GM18868 (cell line): ENCODE data around the gene SLC9A8.
"Not testable (repeated sequence)": the region's sequence is repeated elsewhere in the genome, so short reads cannot be mapped to it uniquely, and the experiment has no call there.

Experiments used
- ATAC-seq: cut with Tn5 transposase; IDR thresholded peaks from one replicate; pipeline ENCODE4 v1.9.1; 2021; ENCODE audit warnings: mild to moderate bottlenecking, moderate library complexity; ENCODE audit not compliant: unreplicated experiment

SLC9A8 gene

GRCh38 chr20:49891476-49892110 is 79.0 kb downstream of the SLC9A8 start:
- no peak for ATAC-seq

- ATAC-seq: no peak
Observed at GRCh38 chr20:49892260-49892659, 79.6 kb downstream of the SLC9A8 start.

GRCh38 chr20:49892817-49893216 is 80.2 kb downstream of the SLC9A8 start:
- ATAC-seq: no peak

GRCh38 chr20:49893242-49894072 is 80.8 kb downstream of the SLC9A8 start:
- no peak for ATAC-seq

GRCh38 chr20:49894073-49894470 is 81.4 kb downstream of the SLC9A8 start:
- ATAC-seq: no peak

GRCh38 chr20:49895474-49896093 is 83.0 kb downstream of the SLC9A8 start:
- not testable (repeated sequence) for ATAC-seq

DNA sequence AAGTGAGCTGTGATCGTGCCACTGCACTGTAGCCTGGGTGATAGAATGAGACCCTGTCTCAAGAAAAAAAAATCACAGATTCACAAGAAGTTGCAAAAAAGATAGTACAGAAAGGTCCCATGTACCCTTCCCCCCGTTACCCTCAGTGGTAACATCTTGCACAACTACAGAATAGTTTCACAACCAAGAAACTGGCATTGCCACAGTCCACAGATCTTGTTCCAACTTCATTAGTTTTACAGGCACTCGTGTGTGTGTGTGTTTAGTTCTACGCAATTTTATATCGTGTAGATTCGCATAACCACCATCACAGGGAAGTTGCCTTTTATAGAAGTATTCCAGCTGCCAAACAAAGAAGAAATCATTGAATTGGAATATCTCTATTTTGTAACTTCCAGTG is 83.6 kb downstream of the SLC9A8 start:
- ATAC-seq: no peak

GRCh38 chr20:49899541-49900383 is 87.1 kb downstream of the SLC9A8 start:
- no peak for ATAC-seq

- no peak for ATAC-seq
Observed at GRCh38 chr20:49901588-49901987, 89.0 kb downstream of the SLC9A8 start.

DNA sequence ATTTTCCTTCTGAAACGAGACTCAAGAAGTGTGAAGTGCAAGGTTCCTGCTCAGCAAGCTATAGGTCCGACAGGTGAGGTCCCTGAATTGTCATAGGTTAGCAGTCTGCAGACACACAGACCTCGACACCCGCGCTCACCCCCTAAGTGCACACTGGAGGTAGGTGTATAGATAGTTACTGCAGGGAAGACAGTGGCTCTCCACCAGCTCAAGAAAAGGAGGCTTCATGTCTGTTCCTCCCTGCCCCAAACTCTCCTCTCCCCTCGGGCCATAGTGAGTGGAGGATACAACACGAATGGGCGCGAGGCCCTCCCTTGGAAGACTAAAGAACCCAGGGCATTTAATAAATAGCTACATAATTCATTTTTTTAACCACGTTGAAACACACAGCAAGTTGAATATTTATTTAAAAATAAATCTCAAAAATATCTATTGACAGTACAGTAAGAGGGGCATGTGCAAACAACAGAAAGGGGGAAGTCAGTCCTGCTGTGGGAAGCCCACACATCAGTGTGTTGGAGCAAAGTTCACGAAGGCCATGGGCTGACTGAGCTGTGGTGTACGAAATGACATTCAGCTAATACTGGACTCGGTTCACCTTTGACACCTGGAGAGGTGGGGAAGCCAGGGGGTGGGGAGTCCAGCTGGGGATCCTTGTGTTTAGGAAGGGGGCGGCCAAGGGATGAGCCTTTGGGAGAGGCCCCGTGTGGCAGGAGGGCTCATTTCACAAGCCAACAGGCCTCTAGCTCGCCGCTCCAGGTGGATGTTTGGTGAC is 92.0 kb downstream of the SLC9A8 start:
- no peak for ATAC-seq

DNA sequence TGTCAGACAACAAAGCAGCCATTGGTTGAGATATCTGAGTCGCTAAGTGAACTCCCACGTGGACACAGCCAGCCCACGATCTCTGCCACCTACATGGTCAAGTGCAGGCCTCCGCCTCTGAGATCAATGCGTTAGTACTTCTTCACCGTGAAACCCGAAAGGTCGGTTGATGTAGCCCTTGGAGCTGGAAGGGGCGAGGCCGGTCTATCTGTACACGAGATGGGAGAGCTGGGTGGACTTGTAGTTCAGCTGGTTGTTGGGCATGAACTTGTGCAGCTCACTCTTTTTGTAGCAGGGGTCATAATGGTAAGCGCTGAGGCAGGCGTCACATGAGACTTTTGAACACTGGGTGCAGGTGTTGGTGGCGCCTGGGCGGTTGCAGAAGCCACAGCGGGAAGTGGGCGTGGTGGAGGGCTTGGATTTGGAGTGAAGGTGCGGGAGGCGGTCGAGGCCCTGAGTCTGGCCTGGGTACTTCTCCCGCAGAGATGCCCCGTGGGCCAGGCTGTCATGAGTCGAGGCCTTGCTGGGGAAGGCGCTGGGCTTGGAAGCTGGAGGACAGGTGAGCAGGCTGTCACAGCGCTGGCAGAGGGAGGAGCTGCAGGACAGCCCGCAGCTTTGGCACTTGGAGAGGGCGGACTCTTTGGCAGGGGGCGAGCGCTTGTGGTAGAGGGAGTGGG is 92.9 kb downstream of the SLC9A8 start:
- ATAC-seq: no peak

GRCh38 chr20:49906101-49906604 is 93.5 kb downstream of the SLC9A8 start:
- no peak for ATAC-seq

DNA sequence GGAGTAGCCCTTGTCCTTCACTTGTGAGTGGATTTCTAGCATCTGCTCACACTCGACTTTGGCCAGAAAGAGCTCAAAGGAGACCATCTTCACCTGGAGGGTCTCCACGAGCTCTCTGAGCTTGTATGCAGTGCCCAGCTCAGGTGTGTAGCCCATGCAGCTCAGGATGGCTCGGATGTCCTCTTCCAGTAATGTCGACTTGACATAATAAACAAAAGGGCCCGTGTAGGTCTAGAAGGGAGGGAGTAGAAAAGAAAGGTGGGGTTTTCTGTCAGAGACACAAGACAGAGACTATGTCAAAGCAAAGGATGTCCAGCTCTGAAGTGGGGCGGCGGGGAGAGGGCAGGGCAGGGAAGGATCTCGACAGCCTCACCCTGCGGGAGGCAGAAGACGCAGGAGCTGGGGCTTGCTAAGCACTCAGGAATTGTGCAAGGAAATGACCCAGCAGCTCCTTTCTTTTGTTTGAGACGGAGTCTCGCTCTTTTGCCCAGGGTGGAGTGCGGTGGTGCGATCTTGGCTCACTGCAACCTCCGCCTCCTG is 94.1 kb downstream of the SLC9A8 start:
- ATAC-seq: no peak

GRCh38 chr20:49907405-49908257 is 95.0 kb downstream of the SLC9A8 start:
- ATAC-seq: no peak

DNA sequence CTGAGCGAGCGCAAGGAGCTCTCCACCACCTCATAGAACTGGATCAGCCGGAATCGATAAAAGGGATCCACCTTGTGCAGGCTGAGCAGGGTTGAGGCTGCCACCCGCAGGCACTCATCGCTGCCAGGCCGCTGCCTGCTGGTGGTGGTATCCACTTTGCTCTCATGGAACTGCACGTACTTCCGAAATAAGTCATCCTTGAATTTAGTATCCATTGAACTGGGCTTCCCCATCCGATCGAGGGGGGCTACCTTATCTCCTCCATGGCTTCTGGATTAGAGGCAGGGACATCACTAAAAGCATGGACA is 95.6 kb downstream of the SLC9A8 start:
- ATAC-seq: no peak

- ATAC-seq: no peak
Observed at GRCh38 chr20:49909499-49910339, 97.1 kb downstream of the SLC9A8 start.

GRCh38 chr20:49910340-49910706 is 97.7 kb downstream of the SLC9A8 start:
- no peak for ATAC-seq
